Adrenal gland (tissue), 12 donors: Measurements from ENCODE around the gene TMIGD2. TPM values are rescaled to one million over a fixed set of nuclear protein-coding genes. Genes with fewer than 3 reads are reported as not detected.
A peak's percentile ranks its signal among the peaks of the same experiment; 100 is the strongest.
"Not testable (repeated sequence)": the region's sequence is repeated elsewhere in the genome, so short reads cannot be mapped to it uniquely, and the experiment has no call there.

Experiments
- DNase-seq, 7 donors: peaks; one replicate each; pipeline ENCODE4 v3.0.0-alpha.2; 2019 to 2020
- H3K27ac ChIP-seq, 5 donors: fragments of 200-600 bp; sonication (generic) in 4 of 5; 1 replicate in 3 of 5; 2 replicates in 2 of 5; pipeline versions ENCODE4 v1.5.1 to v1.8.0; 2016 to 2020; ENCODE audit warnings: mild to moderate bottlenecking in 1 of 5
- H3K27me3 ChIP-seq: fragments of 200-600 bp; 2 replicates; pipeline ENCODE4 v1.8.0; 2021
- H3K36me3 ChIP-seq, 2 donors: fragments of 200-600 bp; replicated peaks in 1 of 2; 1 replicate in 1 of 2; 2 replicates in 1 of 2; pipeline versions ENCODE4 v1.5.1 to v1.8.0; 2018 to 2022
- H3K4me1 ChIP-seq, 2 donors: fragments of 200-600 bp; replicated peaks in 1 of 2; 1 replicate in 1 of 2; 2 replicates in 1 of 2; pipeline versions ENCODE4 v1.5.1 to v1.8.0; 2018 to 2021
- H3K4me3 ChIP-seq, 4 donors: fragments of 200-600 bp; sonication (generic) in 3 of 4; one replicate each; pipeline ENCODE4 v1.5.1; 2016 to 2018
- H3K9me3 ChIP-seq, 3 donors: fragments of 200-600 bp; sonication (generic) in 1 of 3; replicated peaks in 1 of 3; 1 replicate in 2 of 3; 2 replicates in 1 of 3; pipeline versions ENCODE4 v1.5.1 to v1.8.0; 2016 to 2021
- CTCF ChIP-seq, 6 experiments: fragments of 450-650 bp in 4 of 6; fragments of 200-600 bp in 2 of 6; sonication (generic) in 1 of 6; IDR thresholded peaks; 1 replicate in 5 of 6; 2 replicates in 1 of 6; pipeline versions ENCODE4 v1.5.1 to v1.8.0; 2016 to 2021; ENCODE audit warnings: antibody characterized with exemption in 6 of 6, mild to moderate bottlenecking in 2 of 6, moderate library complexity in 1 of 6
- POLR2A ChIP-seq, 2 donors: fragments of 450-650 bp; IDR thresholded peaks; one replicate each; pipeline ENCODE4 v1.6.1; 2017; ENCODE audit warnings: antibody characterized with exemption in 2 of 2, mild to moderate bottlenecking in 2 of 2, moderate library complexity in 1 of 2
- WGBS, 4 donors: extraction: QIAGEN DNeasy Blood & Tissue Kit in 2 of 4; methylation state at CpG; one replicate each; pipeline versions ENCODE4 v1.1.5 to v1.1.7; 2013 to 2017; 5-methylcytosine and 5-hydroxymethylcytosine counted together
- intact Hi-C, 2 donors: fragments of 100-400 bp; cut with DNase I; formaldehyde crosslinking; loops; one replicate each; pipeline versions ENCODE4 v1.14.1 to v1.15.0; 2022 to 2023
- polyA plus RNA-seq, 3 donors: library from polyadenylated mRNA; stranded (reverse); fragments of 200-250 nt in 2 of 3; fragments of 350-450 nt in 1 of 3; fragmentation: Illumina TruSeq in 1 of 3; extraction: RNeasy Lipid Tissue Mini Kit (QIAGEN cat#74804) in 1 of 3; gene quantifications; one replicate each; pipeline ENCODE4 v1.2.3, GENCODE V29; 2013 to 2014
- total RNA-seq, 9 donors: library from RNA; depleted of rRNA in 4 of 9; stranded (reverse); fragments of >200 nt in 4 of 9; fragments of 120-200 nt in 1 of 9; fragmentation: NEBNext Ultra II Directional in 1 of 9; extraction: Animal tissue kit (Norgen Biotek cat#: 25700) in 1 of 9; gene quantifications; one replicate each; pipeline versions ENCODE4 v1.1.0 to v1.2.4, GENCODE V29; 2013 to 2023
- donor health status: healthy with polysubstance abuse.
- donor health status: Bipolar disorder and iron deficiency.
- donor health status: DM: yes; HTN: yes; CAD: no.
- donor health status: DM: no; HTN: no; CAD: no.
- donor health status: DM: no; HTN: no; CAD: no.
- donor health status: DM: yes; HTN: yes; CAD: no.

TMIGD2 gene
- total and polyA plus RNA-seq, 12 donors = 0.17 to 0.25 (median 0.24) TPM; not detected in 9

GRCh38 chr19:4338441-4339355 lies 36.5 kb upstream of the TMIGD2 start, which contains the start of gene STAP2:
STAP2 (minus strand) TSS chr19:4338827; CDS start chr19:4338753, 74 bp downstream.
- DNase-seq = peak in 6 of 7 donors; percentile 45 to 67 (median 56)
- TF ChIP-seq POLR2A (IDR thresholded peaks at IDR 0.05) = no peak
- TF ChIP-seq CTCF (IDR thresholded peaks at IDR 0.05) = no peak
- Histone ChIP-seq H3K36me3 (no peaks in the 10 kb centered on the region), H3K27me3 (no peaks in the 10 kb centered on the region), H3K9me3 (no peaks in the 10 kb centered on the region), H3K4me1 (peaks cover 5 to 12% of the 10 kb centered on the region in 2 donors), H3K4me3 (peak within 1 kb of the TSS in 3 of 4 donors; percentile 13 to 61 (median 41)), H3K27ac (peak within 1 kb of the TSS in 4 of 5 donors; percentile 29 to 81 (median 72))
- WGBS, 4 donors = 36 to 48% (median 38%) methylated on average over 21 to 27 of the region's 27 CpGs
- intact Hi-C loops = no loop called here

GRCh38 chr19:4337906-4338440 lies 35.8 kb upstream of the TMIGD2 start:
- 6 to 13% (median 10%) methylated on average over 14 of the region's 14 CpGs for WGBS, 4 donors
- Histone ChIP-seq H3K27me3 (no peaks in the 10 kb centered on the region), H3K36me3 (no peaks in the 10 kb centered on the region), H3K4me1 (peaks cover 5 to 12% of the 10 kb centered on the region in 2 donors), H3K9me3 (no peaks in the 10 kb centered on the region), H3K4me3 (peak overlapping the region in 3 of 4 donors; percentile 13 to 61 (median 41)), H3K27ac (peak overlapping the region in 4 of 5 donors; percentile 29 to 81 (median 72))
- no peak for TF ChIP-seq CTCF (IDR thresholded peaks at IDR 0.05)
- TF ChIP-seq POLR2A (IDR thresholded peaks at IDR 0.05) = peak in 1 of 2 donors; percentile 49
- DNase-seq = peak in 5 of 7 donors; percentile 41 to 70 (median 69)
- intact Hi-C loops = no loop called here

GRCh38 chr19:4334929-4335570 lies 32.9 kb upstream of the TMIGD2 start:
- H3K4me3 ChIP-seq = no peak overlapping the region
- no peak for DNase-seq
- 93 to 95% (median 94%) methylated on average over 7 of the region's 7 CpGs for WGBS, 4 donors
- no peaks in the 10 kb centered on the region for H3K9me3 ChIP-seq
- no peak overlapping the region for H3K27ac ChIP-seq
- intact Hi-C loops = no loop called here
- H3K4me1 ChIP-seq = peaks cover 0 to 7% of the 10 kb centered on the region in 2 donors
- TF ChIP-seq CTCF (IDR thresholded peaks at IDR 0.05) (no peak), POLR2A (IDR thresholded peaks at IDR 0.05) (no peak)
- H3K27me3 ChIP-seq = no peaks in the 10 kb centered on the region
- H3K36me3 ChIP-seq = no peaks in the 10 kb centered on the region

GRCh38 chr19:4329858-4330257 lies 27.7 kb upstream of the TMIGD2 start:
- peak in 2 of 7 donors; percentile 36 to 41 for DNase-seq
- TF ChIP-seq CTCF (IDR thresholded peaks at IDR 0.05) = no peak
- no peak for TF ChIP-seq POLR2A (IDR thresholded peaks at IDR 0.05)
- no peak overlapping the region for H3K27ac ChIP-seq
- WGBS, 4 donors = 94 to 98% (median 97%) methylated on average over 7 to 19 of the region's 19 CpGs
- peaks cover 9 to 20% of the 10 kb centered on the region in 2 donors for H3K4me1 ChIP-seq
- intact Hi-C loops = no loop called here
- no peaks in the 10 kb centered on the region for H3K27me3 ChIP-seq
- no peaks in the 10 kb centered on the region for H3K36me3 ChIP-seq
- no peak overlapping the region for H3K4me3 ChIP-seq
- no peaks in the 10 kb centered on the region for H3K9me3 ChIP-seq

GRCh38 chr19:4328991-4329681 lies 26.9 kb upstream of the TMIGD2 start:
- H3K4me1 ChIP-seq = peaks cover 9 to 20% of the 10 kb centered on the region in 2 donors
- H3K9me3 ChIP-seq, H3K27me3 ChIP-seq, H3K27ac ChIP-seq, intact Hi-C loops, H3K36me3 ChIP-seq: not testable (repeated sequence)
- DNase-seq = peak in 2 of 7 donors; percentile 35 to 50
- H3K4me3 ChIP-seq = peak overlapping the region in 1 of 4 donors; percentile 50
- 34 to 50% (median 40%) methylated on average over 27 to 35 of the region's 35 CpGs for WGBS, 4 donors
